ENCODE data around the gene AGRN.

The AGRN gene

GRCh38 chr1:1052003-1052840 lies 32.3 kb downstream of the AGRN start:
- no peak for DNase-seq
- TF ChIP-seq, protein P1, sequence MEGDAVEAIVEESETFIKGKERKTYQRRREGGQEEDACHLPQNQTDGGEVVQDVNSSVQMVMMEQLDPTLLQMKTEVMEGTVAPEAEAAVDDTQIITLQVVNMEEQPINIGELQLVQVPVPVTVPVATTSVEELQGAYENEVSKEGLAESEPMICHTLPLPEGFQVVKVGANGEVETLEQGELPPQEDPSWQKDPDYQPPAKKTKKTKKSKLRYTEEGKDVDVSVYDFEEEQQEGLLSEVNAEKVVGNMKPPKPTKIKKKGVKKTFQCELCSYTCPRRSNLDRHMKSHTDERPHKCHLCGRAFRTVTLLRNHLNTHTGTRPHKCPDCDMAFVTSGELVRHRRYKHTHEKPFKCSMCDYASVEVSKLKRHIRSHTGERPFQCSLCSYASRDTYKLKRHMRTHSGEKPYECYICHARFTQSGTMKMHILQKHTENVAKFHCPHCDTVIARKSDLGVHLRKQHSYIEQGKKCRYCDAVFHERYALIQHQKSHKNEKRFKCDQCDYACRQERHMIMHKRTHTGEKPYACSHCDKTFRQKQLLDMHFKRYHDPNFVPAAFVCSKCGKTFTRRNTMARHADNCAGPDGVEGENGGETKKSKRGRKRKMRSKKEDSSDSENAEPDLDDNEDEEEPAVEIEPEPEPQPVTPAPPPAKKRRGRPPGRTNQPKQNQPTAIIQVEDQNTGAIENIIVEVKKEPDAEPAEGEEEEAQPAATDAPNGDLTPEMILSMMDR (IDR thresholded peaks at IDR 0.05) = no peak
- Mint-ChIP-seq H3K36me3 (ENCODE audit: low read depth) (peaks cover 19% of the 10 kb centered on the region), H3K9me3 (no peaks in the 10 kb centered on the region), H3K4me1 (peaks cover 20% of the 10 kb centered on the region), H3K27ac (no peak overlapping the region), H3K27me3 (ENCODE audit: low read depth, poor library complexity) (peaks cover 7% of the 10 kb centered on the region), H3K4me3 (no peak overlapping the region)

DNA sequence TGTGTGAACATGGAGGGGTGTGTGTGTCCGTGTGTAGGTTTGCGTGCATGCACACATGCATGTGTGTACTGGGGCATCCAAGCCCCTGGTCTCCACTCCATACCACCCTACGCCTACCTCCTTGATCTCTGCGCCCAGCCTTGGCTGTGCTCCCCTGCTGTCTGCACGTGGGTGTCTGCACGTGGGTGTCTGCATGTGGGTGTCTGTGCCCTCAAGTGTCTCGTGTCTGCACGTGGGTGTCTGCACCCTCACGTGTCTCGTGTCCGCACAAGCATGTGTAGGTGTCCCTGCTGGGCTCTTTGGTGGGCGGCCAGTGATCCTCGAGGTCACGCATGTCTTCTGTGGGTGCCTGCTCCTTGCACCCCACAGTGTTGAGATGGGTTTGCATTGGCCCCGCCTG lies 33.1 kb downstream of the AGRN start:
- Mint-ChIP-seq H3K4me3 (no peak overlapping the region), H3K9me3 (no peaks in the 10 kb centered on the region), H3K27ac (no peak overlapping the region), H3K4me1 (peaks cover 20% of the 10 kb centered on the region), H3K27me3 (ENCODE audit: low read depth, poor library complexity) (peaks cover 15% of the 10 kb centered on the region), H3K36me3 (ENCODE audit: low read depth) (peaks cover 17% of the 10 kb centered on the region)
- TF ChIP-seq, protein P1 (IDR thresholded peaks at IDR 0.05) = no peak
- DNase-seq = no peak

GRCh38 chr1:1053682-1054081 lies 33.8 kb downstream of the AGRN start:
- peaks cover 22% of the 10 kb centered on the region for H3K27me3 Mint-ChIP-seq (ENCODE audit: low read depth, poor library complexity)
- no peak overlapping the region for H3K4me3 Mint-ChIP-seq
- peaks cover 17% of the 10 kb centered on the region for H3K36me3 Mint-ChIP-seq (ENCODE audit: low read depth)
- H3K9me3 Mint-ChIP-seq = no peaks in the 10 kb centered on the region
- TF ChIP-seq, protein P1 (IDR thresholded peaks at IDR 0.05) = no peak
- no peak for DNase-seq
- H3K27ac Mint-ChIP-seq = no peak overlapping the region
- peaks cover 27% of the 10 kb centered on the region for H3K4me1 Mint-ChIP-seq

DNA sequence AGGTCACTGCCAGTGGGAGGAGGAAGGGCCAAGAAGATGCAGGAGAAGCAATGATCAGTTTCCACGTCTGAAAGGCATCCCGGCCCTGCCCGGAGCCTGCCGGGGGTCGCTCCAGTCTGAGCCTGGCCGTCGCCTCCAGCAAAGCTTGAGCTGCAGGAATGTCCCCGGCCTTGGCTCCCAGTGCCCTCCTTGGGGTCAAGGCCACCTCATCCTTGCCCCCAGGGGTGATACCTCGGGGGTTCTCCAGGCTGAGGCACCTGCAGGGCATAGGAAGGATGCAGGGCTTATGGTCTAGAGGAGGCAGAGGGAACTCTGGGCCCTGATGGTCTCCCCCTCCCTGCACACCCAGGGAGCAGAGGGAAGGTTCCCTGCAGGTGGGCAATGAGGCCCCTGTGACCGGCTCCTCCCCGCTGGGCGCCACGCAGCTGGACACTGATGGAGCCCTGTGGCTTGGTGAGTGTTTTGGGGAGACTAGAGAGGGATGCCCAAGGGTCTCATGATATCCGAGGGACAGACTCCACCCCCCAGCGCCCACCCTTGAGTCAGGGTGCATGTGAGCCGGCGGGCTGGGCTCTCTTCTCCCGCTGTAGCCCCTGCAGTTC lies 34.3 kb downstream of the AGRN start:
- Mint-ChIP-seq H3K27ac (no peak overlapping the region), H3K27me3 (ENCODE audit: low read depth, poor library complexity) (peaks cover 26% of the 10 kb centered on the region), H3K4me3 (no peak overlapping the region), H3K4me1 (peaks cover 29% of the 10 kb centered on the region), H3K36me3 (ENCODE audit: low read depth) (peaks cover 17% of the 10 kb centered on the region), H3K9me3 (no peaks in the 10 kb centered on the region)
- no peak for DNase-seq
- TF ChIP-seq, protein P1 (IDR thresholded peaks at IDR 0.05) = no peak

GRCh38 chr1:1054971-1055370 lies 35.1 kb downstream of the AGRN start:
- H3K4me3 Mint-ChIP-seq = no peak overlapping the region
- H3K36me3 Mint-ChIP-seq (ENCODE audit: low read depth) = peaks cover 17% of the 10 kb centered on the region
- H3K27ac Mint-ChIP-seq = no peak overlapping the region
- peaks cover 29% of the 10 kb centered on the region for H3K4me1 Mint-ChIP-seq
- TF ChIP-seq, protein P1 (IDR thresholded peaks at IDR 0.05) = no peak
- peaks cover 30% of the 10 kb centered on the region for H3K27me3 Mint-ChIP-seq (ENCODE audit: low read depth, poor library complexity)
- H3K9me3 Mint-ChIP-seq = no peaks in the 10 kb centered on the region
- DNase-seq = no peak

All from nephron progenitor cell (in vitro differentiated cells).